Caco-2 (cell line): Measurements from ENCODE around the gene FAM131A. TPM values are rescaled to one million over a fixed set of nuclear protein-coding genes. Genes with fewer than 3 reads are reported as not detected.

ENCODE experiments used
- BruUV-seq: library from RNA; stranded (reverse); fragments of 400-500 nt; replicated peaks from 2 replicates; lab custom pipeline; 2021; lab: Mats Ljungman, UMichigan
- CTCF ChIA-PET: fragments of 300-600 bp; sonication (Branson Sonifier 250); formaldehyde crosslinking; loops from one replicate; lab custom pipeline; 2022; ENCODE audit warnings: antibody characterized with exemption; lab: Charles Lee
- POLR2A ChIA-PET: fragments of 300-600 bp; sonication (Branson Sonifier 250); formaldehyde crosslinking; loops from one replicate; lab custom pipeline; 2022; ENCODE audit warnings: antibody characterized with exemption; lab: Charles Lee
- DNase-seq, 2 experiments: peaks; one replicate each; pipeline versions ENCODE4 v3.0.0 to v3.0.0-alpha.2; 2020 to 2022
- H3K27me3 ChIP-seq: replicated peaks from 2 replicates; pipeline ENCODE4 v1.6.0; 2011; ENCODE audit warnings: low read length; ENCODE audit not compliant: control insufficient read depth, insufficient read depth
- H3K36me3 ChIP-seq: 2 replicates; pipeline ENCODE4 v1.5.1; 2011; ENCODE audit warnings: low read length; ENCODE audit not compliant: control insufficient read depth, insufficient read depth
- H3K4me1 ChIP-seq: fragments of 250-450 bp; sonication (Bioruptor Pico); 2 replicates; pipeline ENCODE4 v1.5.1; 2020; ENCODE audit warnings: mild to moderate bottlenecking
- H3K4me3 ChIP-seq: 2 replicates; pipeline ENCODE4 v1.5.1; 2011; ENCODE audit warnings: low read depth, mild to moderate bottlenecking, control low read depth, low read length
- H3K9me3 ChIP-seq: fragments of 250-450 bp; sonication (Bioruptor Pico); 2 replicates; pipeline ENCODE4 v1.5.1; 2020; ENCODE audit warnings: mild to moderate bottlenecking, moderate library complexity
- H3K27ac Mint-ChIP-seq: one replicate; pipeline ENCODE4 v1.8.0; 2022; ENCODE audit warnings: mixed read lengths; ENCODE audit not compliant: unreplicated experiment
- H3K27me3 Mint-ChIP-seq: one replicate; pipeline ENCODE4 v1.8.0; 2022; ENCODE audit warnings: mixed read lengths; ENCODE audit not compliant: insufficient read depth, unreplicated experiment
- H3K36me3 Mint-ChIP-seq: one replicate; pipeline ENCODE4 v1.8.0; 2022; ENCODE audit warnings: mild to moderate bottlenecking, mixed read lengths; ENCODE audit not compliant: insufficient read depth, unreplicated experiment
- H3K4me1 Mint-ChIP-seq: one replicate; pipeline ENCODE4 v1.8.0; 2022; ENCODE audit warnings: low read depth, mixed read lengths; ENCODE audit not compliant: unreplicated experiment
- H3K4me3 Mint-ChIP-seq: one replicate; pipeline ENCODE4 v1.8.0; 2022; ENCODE audit warnings: mild to moderate bottlenecking, moderate library complexity, mixed read lengths; ENCODE audit not compliant: unreplicated experiment
- H3K9me3 Mint-ChIP-seq: one replicate; pipeline ENCODE4 v1.8.0; 2022; ENCODE audit warnings: mixed read lengths; ENCODE audit not compliant: unreplicated experiment
- intact Hi-C: fragments of 100-400 bp; cut with micrococcal nuclease; formaldehyde crosslinking; loops from one replicate; pipeline ENCODE4 v1.10.0; 2022; ENCODE audit not compliant: unreplicated experiment
- total RNA-seq: library from RNA; stranded (reverse); gene quantifications from 2 replicates; pipeline ENCODE4 v1.2.3, GENCODE V29; 2022
- TF ChIP-seq, protein P1 (sequence below), 2 experiments: fragments of 200-600 bp in 1 of 2; IDR thresholded peaks; 1 replicate in 1 of 2; 2 replicates in 1 of 2; pipeline versions ENCODE4 v1.5.1 to v1.8.0; 2011 to 2022; ENCODE audit warnings: antibody characterized with exemption in 1 of 2, control low read depth in 1 of 2, inconsistent platforms in 1 of 2, low read depth in 1 of 2, low read length in 1 of 2, mild to moderate bottlenecking in 1 of 2, moderate library complexity in 1 of 2; ENCODE audit not compliant: insufficient read depth in 1 of 2, severe bottlenecking in 1 of 2, unreplicated experiment in 1 of 2

The FAM131A gene
- total RNA-seq, 1 experiment from 2014 or later = 6.1 TPM

DNA sequence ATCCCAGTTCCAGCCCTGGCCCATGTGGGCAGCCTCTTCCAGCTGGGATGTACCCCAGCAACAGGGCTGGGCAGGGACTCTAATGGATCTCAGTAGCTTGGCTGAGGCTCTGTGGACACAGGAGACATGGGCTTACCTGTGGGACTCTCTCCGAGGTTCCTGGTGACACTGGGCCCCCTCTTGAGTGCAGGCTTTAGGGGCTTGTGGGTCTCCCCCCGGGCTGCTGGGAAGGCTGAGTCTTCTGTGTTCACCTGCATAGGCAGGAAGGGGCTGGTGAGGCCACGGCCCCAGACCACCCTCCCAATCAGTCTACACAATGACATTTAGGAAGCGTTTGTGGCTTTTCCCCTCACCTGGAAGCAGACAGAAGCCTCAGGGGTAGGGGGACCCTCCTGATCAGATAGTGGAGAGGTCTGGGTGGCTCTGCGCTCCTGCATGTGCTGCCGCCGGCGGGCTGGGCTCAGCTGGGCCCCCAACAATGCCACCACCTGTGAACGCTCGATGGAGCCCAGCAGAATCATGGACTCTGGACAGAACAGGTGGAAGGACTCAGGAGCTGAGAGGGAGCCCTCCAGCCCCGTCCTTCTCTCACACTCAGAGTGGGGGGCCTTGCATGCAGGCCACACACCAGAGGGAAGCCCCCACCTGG lies 15.6 kb downstream of the FAM131A start:
- intact Hi-C loops = no loop called here
- DNase-seq = no peak
- Mint-ChIP-seq H3K4me3 (no peak overlapping the region), H3K27me3 (no peaks in the 10 kb centered on the region), H3K9me3 (no peaks in the 10 kb centered on the region), H3K4me1 (no peaks in the 10 kb centered on the region), H3K27ac (no peak overlapping the region), H3K36me3 (peaks cover 26% of the 10 kb centered on the region)
- Histone ChIP-seq H3K4me3 (no peak overlapping the region), H3K4me1 (no peaks in the 10 kb centered on the region), H3K27me3 (no peaks in the 10 kb centered on the region), H3K36me3 (peaks cover 1% of the 10 kb centered on the region; the same call in 1 of the 2 replicates), H3K9me3 (no peaks in the 10 kb centered on the region)
- TF ChIP-seq, protein P1, sequence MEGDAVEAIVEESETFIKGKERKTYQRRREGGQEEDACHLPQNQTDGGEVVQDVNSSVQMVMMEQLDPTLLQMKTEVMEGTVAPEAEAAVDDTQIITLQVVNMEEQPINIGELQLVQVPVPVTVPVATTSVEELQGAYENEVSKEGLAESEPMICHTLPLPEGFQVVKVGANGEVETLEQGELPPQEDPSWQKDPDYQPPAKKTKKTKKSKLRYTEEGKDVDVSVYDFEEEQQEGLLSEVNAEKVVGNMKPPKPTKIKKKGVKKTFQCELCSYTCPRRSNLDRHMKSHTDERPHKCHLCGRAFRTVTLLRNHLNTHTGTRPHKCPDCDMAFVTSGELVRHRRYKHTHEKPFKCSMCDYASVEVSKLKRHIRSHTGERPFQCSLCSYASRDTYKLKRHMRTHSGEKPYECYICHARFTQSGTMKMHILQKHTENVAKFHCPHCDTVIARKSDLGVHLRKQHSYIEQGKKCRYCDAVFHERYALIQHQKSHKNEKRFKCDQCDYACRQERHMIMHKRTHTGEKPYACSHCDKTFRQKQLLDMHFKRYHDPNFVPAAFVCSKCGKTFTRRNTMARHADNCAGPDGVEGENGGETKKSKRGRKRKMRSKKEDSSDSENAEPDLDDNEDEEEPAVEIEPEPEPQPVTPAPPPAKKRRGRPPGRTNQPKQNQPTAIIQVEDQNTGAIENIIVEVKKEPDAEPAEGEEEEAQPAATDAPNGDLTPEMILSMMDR (IDR thresholded peaks at IDR 0.05; ENCODE audit: insufficient read depth in 1 of 2, low read depth in 1 of 2, low read length in 1 of 2, severe bottlenecking in 1 of 2, unreplicated experiment in 1 of 2) = no peak
- BruUV-seq = no TSS peak
- POLR2A ChIA-PET = interaction anchor here (0.5 kb wide), 1 partner anchor 9 kb away, joined by 8 read pairs; no protein-coding TSS in a partner anchor
- CTCF ChIA-PET = no interaction called here

DNA sequence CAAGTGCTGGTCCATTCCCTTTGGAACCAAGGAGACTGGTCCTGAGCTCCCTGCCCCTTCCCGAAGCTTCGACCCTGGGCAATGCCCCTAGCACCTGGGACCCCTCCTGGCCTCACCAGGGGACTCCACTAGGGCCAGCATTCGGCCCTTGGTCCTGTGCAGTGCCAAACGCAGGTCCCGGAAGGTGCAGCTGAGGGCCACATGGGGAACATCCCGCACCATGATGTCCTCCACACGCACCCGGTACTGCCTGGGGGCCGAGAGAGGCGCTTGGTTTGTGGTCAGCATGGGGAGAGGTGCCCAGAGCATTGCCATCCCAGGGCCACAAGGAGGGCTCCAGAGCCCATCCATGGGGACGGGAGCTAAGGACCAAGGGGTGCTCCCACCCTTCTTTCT lies 16.1 kb downstream of the FAM131A start:
- Mint-ChIP-seq H3K4me1 (no peaks in the 10 kb centered on the region), H3K27me3 (no peaks in the 10 kb centered on the region), H3K4me3 (no peak overlapping the region), H3K9me3 (no peaks in the 10 kb centered on the region), H3K36me3 (peaks cover 25% of the 10 kb centered on the region), H3K27ac (no peak overlapping the region)
- peaks cover 1% of the 10 kb centered on the region; the same call in 1 of the 2 replicates for H3K36me3 ChIP-seq
- H3K4me3 ChIP-seq = no peak overlapping the region
- TF ChIP-seq, protein P1 (IDR thresholded peaks at IDR 0.05; ENCODE audit: insufficient read depth in 1 of 2, low read depth in 1 of 2, low read length in 1 of 2, severe bottlenecking in 1 of 2, unreplicated experiment in 1 of 2) = no peak
- no peak for DNase-seq
- intact Hi-C loops = no loop called here
- CTCF ChIA-PET = interaction anchor here (0.8 to 1.0 kb wide), 2 partner anchors 9 to 18 kb away, joined by 3 to 4 read pairs; no protein-coding TSS in a partner anchor
- BruUV-seq = no TSS peak
- no peaks in the 10 kb centered on the region for H3K27me3 ChIP-seq
- H3K4me1 ChIP-seq = no peaks in the 10 kb centered on the region
- POLR2A ChIA-PET = no interaction called here
- no peaks in the 10 kb centered on the region for H3K9me3 ChIP-seq

DNA sequence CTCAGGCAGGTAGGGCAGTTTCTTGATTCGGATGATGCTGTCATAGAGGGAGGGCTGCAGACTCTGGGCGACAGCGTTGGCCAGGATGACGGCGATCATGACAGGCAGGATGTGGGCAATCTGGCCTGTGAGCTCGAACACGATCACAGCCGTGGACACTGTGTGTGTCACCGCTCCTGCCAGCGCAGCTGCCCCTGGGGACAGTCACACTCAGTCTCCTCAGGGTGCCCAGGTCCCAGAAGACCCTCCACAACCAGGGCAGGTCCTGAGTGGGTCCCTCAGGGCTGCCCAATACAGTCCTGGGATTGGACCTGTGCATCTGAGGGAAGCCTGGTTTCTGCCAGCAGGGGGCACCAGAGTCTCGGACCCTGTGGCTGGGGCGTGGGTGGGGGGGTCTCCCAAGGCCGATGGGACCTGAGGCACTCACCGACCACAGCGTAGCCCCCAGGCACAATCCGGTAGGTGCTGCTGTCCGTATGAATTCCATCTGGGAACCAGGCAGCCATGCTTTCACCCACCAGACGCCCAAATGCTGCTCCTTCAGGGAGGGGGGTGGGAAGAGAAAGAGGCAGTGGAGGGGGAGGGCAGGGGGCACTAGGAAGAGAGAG lies 16.8 kb downstream of the FAM131A start:
- DNase-seq = peak; percentile 42 to 56
- Mint-ChIP-seq H3K9me3 (no peaks in the 10 kb centered on the region), H3K36me3 (peaks cover 22% of the 10 kb centered on the region), H3K4me3 (no peak overlapping the region), H3K4me1 (no peaks in the 10 kb centered on the region), H3K27me3 (no peaks in the 10 kb centered on the region), H3K27ac (no peak overlapping the region)
- no peaks in the 10 kb centered on the region for H3K9me3 ChIP-seq
- no peaks in the 10 kb centered on the region for H3K27me3 ChIP-seq
- H3K4me1 ChIP-seq = no peaks in the 10 kb centered on the region
- no peak overlapping the region for H3K4me3 ChIP-seq
- TF ChIP-seq, protein P1 (IDR thresholded peaks at IDR 0.05; ENCODE audit: insufficient read depth in 1 of 2, low read depth in 1 of 2, low read length in 1 of 2, severe bottlenecking in 1 of 2, unreplicated experiment in 1 of 2) = peak; percentile 70 to 73
- ChIA-PET CTCF (interaction anchor here (0.6 to 1.0 kb wide), 3 partner anchors 8 to 132 kb away, joined by 3 to 4 read pairs (median 3); no protein-coding TSS in a partner anchor), POLR2A (no interaction called here)
- intact Hi-C loops = no loop called here
- BruUV-seq = no TSS peak
- H3K36me3 ChIP-seq = peaks cover 1% of the 10 kb centered on the region; the same call in 1 of the 2 replicates
